ENCODE measurements around the gene ARMS2. TPM values are rescaled to one million over a fixed set of nuclear protein-coding genes. Genes with fewer than 3 reads are reported as not detected.

The ARMS2 gene
- polyA plus RNA-seq, 2 donors = not detected

- no peaks in the 10 kb centered on the region for H3K4me1 ChIP-seq (ENCODE audit: control insufficient read depth in 2 of 2, insufficient read depth in 2 of 2, low read length in 1 of 2)
- WGBS, 2 donors = 87 to 92% methylated on average over 5 of the region's 5 CpGs
- H3K9me3 ChIP-seq (ENCODE audit: control insufficient read depth in 2 of 2, insufficient read depth in 1 of 2, low read depth in 1 of 2, low read length in 1 of 2) = no peaks in the 10 kb centered on the region
- H3K27me3 ChIP-seq (ENCODE audit: control insufficient read depth in 1 of 2, insufficient read depth in 2 of 2, low read length in 2 of 2) = no peaks in the 10 kb centered on the region
- no peaks in the 10 kb centered on the region for H3K36me3 ChIP-seq (ENCODE audit: control insufficient read depth in 2 of 2, insufficient read depth in 2 of 2, low read length in 1 of 2)
- H3K4me3 ChIP-seq (ENCODE audit: low read depth in 1 of 2, low read length in 2 of 2) = no peak overlapping the region
- peak overlapping the region; percentile 13 to 45 for H3K27ac ChIP-seq (ENCODE audit: low read depth in 2 of 2, low read length in 1 of 2)
These were observed 14.0 kb downstream of the ARMS2 start for GRCh38 chr10:122468307-122468925.

- H3K27ac ChIP-seq (ENCODE audit: low read depth in 2 of 2, low read length in 1 of 2) = peak overlapping the region; percentile 48 to 49
- no peaks in the 10 kb centered on the region for H3K9me3 ChIP-seq (ENCODE audit: control insufficient read depth in 2 of 2, insufficient read depth in 1 of 2, low read depth in 1 of 2, low read length in 1 of 2)
- WGBS, 2 donors = 29 to 54% methylated on average over 11 of the region's 11 CpGs
- H3K4me3 ChIP-seq (ENCODE audit: low read depth in 1 of 2, low read length in 2 of 2) = no peak overlapping the region
- H3K4me1 ChIP-seq (ENCODE audit: control insufficient read depth in 2 of 2, insufficient read depth in 2 of 2, low read length in 1 of 2) = peaks cover 0 to under 1% of the 10 kb centered on the region in 2 donors
- H3K36me3 ChIP-seq (ENCODE audit: control insufficient read depth in 2 of 2, insufficient read depth in 2 of 2, low read length in 1 of 2) = no peaks in the 10 kb centered on the region
- H3K27me3 ChIP-seq (ENCODE audit: control insufficient read depth in 1 of 2, insufficient read depth in 2 of 2, low read length in 2 of 2) = no peaks in the 10 kb centered on the region
These were observed 14.7 kb downstream of the ARMS2 start for GRCh38 chr10:122468926-122469781.

GRCh38 chr10:122469848-122470247 lies 15.4 kb downstream of the ARMS2 start:
- Histone ChIP-seq H3K27me3 (ENCODE audit: control insufficient read depth in 1 of 2, insufficient read depth in 2 of 2, low read length in 2 of 2) (no peaks in the 10 kb centered on the region), H3K4me1 (ENCODE audit: control insufficient read depth in 2 of 2, insufficient read depth in 2 of 2, low read length in 1 of 2) (peaks cover 0 to 3% of the 10 kb centered on the region in 2 donors), H3K9me3 (ENCODE audit: control insufficient read depth in 2 of 2, insufficient read depth in 1 of 2, low read depth in 1 of 2, low read length in 1 of 2) (no peaks in the 10 kb centered on the region), H3K27ac (ENCODE audit: low read depth in 2 of 2, low read length in 1 of 2) (no peak overlapping the region), H3K4me3 (ENCODE audit: low read depth in 1 of 2, low read length in 2 of 2) (no peak overlapping the region), H3K36me3 (ENCODE audit: control insufficient read depth in 2 of 2, insufficient read depth in 2 of 2, low read length in 1 of 2) (no peaks in the 10 kb centered on the region)
- 88 to 90% methylated on average over 4 of the region's 4 CpGs for WGBS, 2 donors

- Histone ChIP-seq H3K27ac (ENCODE audit: low read depth in 2 of 2, low read length in 1 of 2) (no peak overlapping the region), H3K4me1 (ENCODE audit: control insufficient read depth in 2 of 2, insufficient read depth in 2 of 2, low read length in 1 of 2) (peaks cover 0 to 13% of the 10 kb centered on the region in 2 donors), H3K9me3 (ENCODE audit: control insufficient read depth in 2 of 2, insufficient read depth in 1 of 2, low read depth in 1 of 2, low read length in 1 of 2) (no peaks in the 10 kb centered on the region), H3K4me3 (ENCODE audit: low read depth in 1 of 2, low read length in 2 of 2) (no peak overlapping the region), H3K36me3 (ENCODE audit: control insufficient read depth in 2 of 2, insufficient read depth in 2 of 2, low read length in 1 of 2) (no peaks in the 10 kb centered on the region), H3K27me3 (ENCODE audit: control insufficient read depth in 1 of 2, insufficient read depth in 2 of 2, low read length in 2 of 2) (no peaks in the 10 kb centered on the region)
- WGBS, 2 donors = 95 to 98% methylated on average over 4 of the region's 4 CpGs
These were observed 17.2 kb downstream of the ARMS2 start for GRCh38 chr10:122471531-122472177.

- H3K27ac ChIP-seq (ENCODE audit: low read depth in 2 of 2, low read length in 1 of 2) = no peak overlapping the region
- H3K9me3 ChIP-seq (ENCODE audit: control insufficient read depth in 2 of 2, insufficient read depth in 1 of 2, low read depth in 1 of 2, low read length in 1 of 2) = no peaks in the 10 kb centered on the region
- no peaks in the 10 kb centered on the region for H3K36me3 ChIP-seq (ENCODE audit: control insufficient read depth in 2 of 2, insufficient read depth in 2 of 2, low read length in 1 of 2)
- 86 to 88% methylated on average over 8 of the region's 8 CpGs for WGBS, 2 donors
- no peaks in the 10 kb centered on the region for H3K27me3 ChIP-seq (ENCODE audit: control insufficient read depth in 1 of 2, insufficient read depth in 2 of 2, low read length in 2 of 2)
- peaks cover 0 to 13% of the 10 kb centered on the region in 2 donors for H3K4me1 ChIP-seq (ENCODE audit: control insufficient read depth in 2 of 2, insufficient read depth in 2 of 2, low read length in 1 of 2)
- no peak overlapping the region for H3K4me3 ChIP-seq (ENCODE audit: low read depth in 1 of 2, low read length in 2 of 2)
These were observed 18.7 kb downstream of the ARMS2 start for GRCh38 chr10:122473116-122473515.

GRCh38 chr10:122474131-122474818 lies 19.8 kb downstream of the ARMS2 start:
- H3K36me3 ChIP-seq (ENCODE audit: control insufficient read depth in 2 of 2, insufficient read depth in 2 of 2, low read length in 1 of 2) = no peaks in the 10 kb centered on the region
- H3K9me3 ChIP-seq (ENCODE audit: control insufficient read depth in 2 of 2, insufficient read depth in 1 of 2, low read depth in 1 of 2, low read length in 1 of 2) = no peaks in the 10 kb centered on the region
- H3K27me3 ChIP-seq (ENCODE audit: control insufficient read depth in 1 of 2, insufficient read depth in 2 of 2, low read length in 2 of 2) = no peaks in the 10 kb centered on the region
- no peak overlapping the region for H3K4me3 ChIP-seq (ENCODE audit: low read depth in 1 of 2, low read length in 2 of 2)
- WGBS, 2 donors = 59 to 61% methylated on average over 15 of the region's 15 CpGs
- peaks cover 0 to 13% of the 10 kb centered on the region in 2 donors for H3K4me1 ChIP-seq (ENCODE audit: control insufficient read depth in 2 of 2, insufficient read depth in 2 of 2, low read length in 1 of 2)
- H3K27ac ChIP-seq (ENCODE audit: low read depth in 2 of 2, low read length in 1 of 2) = no peak overlapping the region

- Histone ChIP-seq H3K27ac (ENCODE audit: low read depth in 2 of 2, low read length in 1 of 2) (peak overlapping the region; percentile 14 to 32), H3K36me3 (ENCODE audit: control insufficient read depth in 2 of 2, insufficient read depth in 2 of 2, low read length in 1 of 2) (no peaks in the 10 kb centered on the region), H3K4me1 (ENCODE audit: control insufficient read depth in 2 of 2, insufficient read depth in 2 of 2, low read length in 1 of 2) (peaks cover 0 to 13% of the 10 kb centered on the region in 2 donors), H3K9me3 (ENCODE audit: control insufficient read depth in 2 of 2, insufficient read depth in 1 of 2, low read depth in 1 of 2, low read length in 1 of 2) (no peaks in the 10 kb centered on the region), H3K27me3 (ENCODE audit: control insufficient read depth in 1 of 2, insufficient read depth in 2 of 2, low read length in 2 of 2) (no peaks in the 10 kb centered on the region), H3K4me3 (ENCODE audit: low read depth in 1 of 2, low read length in 2 of 2) (no peak overlapping the region)
- 43 to 60% methylated on average over 12 of the region's 12 CpGs for WGBS, 2 donors
These were observed 20.6 kb downstream of the ARMS2 start for GRCh38 chr10:122475100-122475499.

- no peaks in the 10 kb centered on the region for H3K27me3 ChIP-seq (ENCODE audit: control insufficient read depth in 1 of 2, insufficient read depth in 2 of 2, low read length in 2 of 2)
- H3K9me3 ChIP-seq (ENCODE audit: control insufficient read depth in 2 of 2, insufficient read depth in 1 of 2, low read depth in 1 of 2, low read length in 1 of 2) = no peaks in the 10 kb centered on the region
- H3K36me3 ChIP-seq (ENCODE audit: control insufficient read depth in 2 of 2, insufficient read depth in 2 of 2, low read length in 1 of 2) = no peaks in the 10 kb centered on the region
- H3K4me1 ChIP-seq (ENCODE audit: control insufficient read depth in 2 of 2, insufficient read depth in 2 of 2, low read length in 1 of 2) = peaks cover 0 to 13% of the 10 kb centered on the region in 2 donors
- WGBS, 2 donors = 58 to 62% methylated on average over 16 of the region's 16 CpGs
- H3K4me3 ChIP-seq (ENCODE audit: low read depth in 1 of 2, low read length in 2 of 2) = no peak overlapping the region
- H3K27ac ChIP-seq (ENCODE audit: low read depth in 2 of 2, low read length in 1 of 2) = peak overlapping the region in 1 of 2 donors; percentile 10
These were observed 21.3 kb downstream of the ARMS2 start for GRCh38 chr10:122475591-122476332.

- no peaks in the 10 kb centered on the region for H3K27me3 ChIP-seq (ENCODE audit: control insufficient read depth in 1 of 2, insufficient read depth in 2 of 2, low read length in 2 of 2)
- no peaks in the 10 kb centered on the region for H3K9me3 ChIP-seq (ENCODE audit: control insufficient read depth in 2 of 2, insufficient read depth in 1 of 2, low read depth in 1 of 2, low read length in 1 of 2)
- H3K27ac ChIP-seq (ENCODE audit: low read depth in 2 of 2, low read length in 1 of 2) = no peak overlapping the region
- no peaks in the 10 kb centered on the region for H3K36me3 ChIP-seq (ENCODE audit: control insufficient read depth in 2 of 2, insufficient read depth in 2 of 2, low read length in 1 of 2)
- H3K4me1 ChIP-seq (ENCODE audit: control insufficient read depth in 2 of 2, insufficient read depth in 2 of 2, low read length in 1 of 2) = peaks cover 0 to 13% of the 10 kb centered on the region in 2 donors
- WGBS, 2 donors = 54 to 64% methylated on average over 6 of the region's 6 CpGs
- H3K4me3 ChIP-seq (ENCODE audit: low read depth in 1 of 2, low read length in 2 of 2) = no peak overlapping the region
These were observed 21.9 kb downstream of the ARMS2 start for GRCh38 chr10:122476333-122476695.

All from esophagus (tissue), 2 donors.